Uterus (tissue), 2 donors: ENCODE measurements around the gene CRTAC1.

ENCODE experiments used
- CTCF ChIP-seq, 4 experiments: fragments of 200-600 bp in 2 of 4; fragments of 450-650 bp in 2 of 4; sonication (generic) in 2 of 4; IDR thresholded peaks; one replicate each; pipeline ENCODE4 v1.5.1; 2016 to 2019; ENCODE audit warnings: antibody characterized with exemption in 4 of 4, mild to moderate bottlenecking in 2 of 4, moderate library complexity in 1 of 4
- POLR2A ChIP-seq, 2 donors: fragments of 450-650 bp; IDR thresholded peaks; one replicate each; pipeline ENCODE4 v1.6.1; 2016; ENCODE audit warnings: antibody characterized with exemption in 2 of 2, mild to moderate bottlenecking in 1 of 2, moderate library complexity in 1 of 2

GRCh38 chr10:97922022-97922758 lies 108.2 kb downstream of the CRTAC1 start:
- TF ChIP-seq CTCF (IDR thresholded peaks at IDR 0.05) (no peak), POLR2A (IDR thresholded peaks at IDR 0.05) (no peak)
